H1 (cell line): ENCODE data around the gene HERC5. TPM values are rescaled to one million over a fixed set of nuclear protein-coding genes. Genes with fewer than 3 reads are reported as not detected.

ENCODE experiments used
- EZH2 ChIP-seq: fragments of 200-600 bp; sonication (generic); IDR thresholded peaks from 2 replicates; pipeline ENCODE4 v1.7.1; 2012; ENCODE audit warnings: low read depth, mild to moderate bottlenecking, moderate library complexity, low read length, inconsistent platforms; ENCODE audit not compliant: severe bottlenecking
- NANOG ChIP-seq: IDR thresholded peaks from 2 replicates; pipeline ENCODE4 v1.6.1; 2011; ENCODE audit warnings: low read length, low read depth, mild to moderate bottlenecking, inconsistent platforms; ENCODE audit not compliant: insufficient read depth, poor library complexity, severe bottlenecking
- polyA plus RNA-seq, 7 experiments: library from polyadenylated mRNA; depleted of rRNA in 3 of 7; stranded (reverse) in 5 of 7; unstranded in 2 of 7; fragments of >200 nt in 5 of 7; fragments of 200-250 nt in 2 of 7; gene quantifications; 1 replicate in 5 of 7; 2 replicates in 1 of 7; 4 replicates in 1 of 7; pipeline versions ENCODE4 v1.2.1 to v1.2.3, GENCODE V29; 2011 to 2013; ENCODE audit warnings: missing spikeins in 2 of 7, mixed read lengths in 2 of 7
- total RNA-seq: library from RNA; stranded (reverse); fragmentation: NEBNext Ultra II Directional; extraction: Animal tissue kit (Norgen Biotek cat#: 25700); gene quantifications from 2 replicates; pipeline ENCODE4 v1.2.1, GENCODE V29; 2021

The HERC5 gene
- total and polyA plus RNA-seq, 2 of the 8 experiments (the other 6 are each of a cell fraction or from before 2014, with no cell fraction given) = 6.6 to 20.7 TPM

DNA sequence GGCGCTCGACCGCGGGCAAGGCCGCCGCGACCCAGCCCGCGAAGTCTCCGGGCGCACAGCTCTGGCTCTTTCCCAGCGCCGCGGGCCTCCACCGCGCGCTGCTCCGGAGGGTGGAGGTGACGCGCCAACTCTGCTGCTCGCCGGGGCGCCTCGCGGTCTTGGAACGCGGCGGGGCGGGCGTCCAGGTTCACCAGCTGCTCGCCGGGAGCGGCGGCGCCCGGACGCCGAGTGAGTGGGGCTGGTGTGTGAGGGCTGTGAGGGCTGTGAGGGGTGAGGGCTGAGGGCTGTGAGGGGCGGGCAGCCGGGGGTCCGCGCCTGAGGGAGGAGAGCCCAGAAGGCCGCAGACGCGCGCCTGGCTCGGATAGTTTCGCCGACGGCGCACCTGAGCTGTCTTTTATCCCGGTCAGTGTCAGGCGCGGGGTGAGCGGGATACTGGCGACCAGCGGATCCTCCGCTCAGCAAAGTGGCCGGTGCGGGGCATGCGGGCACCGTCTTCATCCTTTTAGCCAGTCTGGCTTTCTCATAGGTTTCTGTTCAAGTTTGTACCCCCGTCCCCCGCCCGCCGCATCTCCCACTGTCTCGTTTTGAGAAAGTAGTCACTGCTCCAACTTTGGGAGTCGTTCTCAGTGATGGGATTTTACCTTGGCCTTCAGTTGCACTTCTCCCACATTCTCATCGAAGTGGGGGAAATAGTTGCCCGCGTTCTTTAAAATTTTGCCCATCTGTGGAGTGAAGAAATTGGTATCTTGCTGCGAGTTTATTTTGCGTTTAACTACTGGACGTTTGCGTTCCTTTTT, 586 bp downstream of the HERC5 start (continued):
- TF ChIP-seq NANOG (no peak), EZH2 (peak; percentile 46)
